NCI-H2196 (cell line): Measurements from ENCODE around the gene ZSCAN18.
"Not testable (repeated sequence)": the region's sequence is repeated elsewhere in the genome, so short reads cannot be mapped to it uniquely, and the experiment has no call there.

Experiments used
- DNase-seq: peaks from one replicate; lab custom pipeline; 2025; ENCODE audit not compliant: unreplicated experiment; lab: John Stamatoyannopoulos, UW

The ZSCAN18 gene, protein sequence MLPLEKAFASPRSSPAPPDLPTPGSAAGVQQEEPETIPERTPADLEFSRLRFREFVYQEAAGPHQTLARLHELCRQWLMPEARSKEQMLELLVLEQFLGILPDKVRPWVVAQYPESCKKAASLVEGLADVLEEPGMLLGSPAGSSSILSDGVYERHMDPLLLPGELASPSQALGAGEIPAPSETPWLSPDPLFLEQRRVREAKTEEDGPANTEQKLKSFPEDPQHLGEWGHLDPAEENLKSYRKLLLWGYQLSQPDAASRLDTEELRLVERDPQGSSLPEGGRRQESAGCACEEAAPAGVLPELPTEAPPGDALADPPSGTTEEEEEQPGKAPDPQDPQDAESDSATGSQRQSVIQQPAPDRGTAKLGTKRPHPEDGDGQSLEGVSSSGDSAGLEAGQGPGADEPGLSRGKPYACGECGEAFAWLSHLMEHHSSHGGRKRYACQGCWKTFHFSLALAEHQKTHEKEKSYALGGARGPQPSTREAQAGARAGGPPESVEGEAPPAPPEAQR

DNA sequence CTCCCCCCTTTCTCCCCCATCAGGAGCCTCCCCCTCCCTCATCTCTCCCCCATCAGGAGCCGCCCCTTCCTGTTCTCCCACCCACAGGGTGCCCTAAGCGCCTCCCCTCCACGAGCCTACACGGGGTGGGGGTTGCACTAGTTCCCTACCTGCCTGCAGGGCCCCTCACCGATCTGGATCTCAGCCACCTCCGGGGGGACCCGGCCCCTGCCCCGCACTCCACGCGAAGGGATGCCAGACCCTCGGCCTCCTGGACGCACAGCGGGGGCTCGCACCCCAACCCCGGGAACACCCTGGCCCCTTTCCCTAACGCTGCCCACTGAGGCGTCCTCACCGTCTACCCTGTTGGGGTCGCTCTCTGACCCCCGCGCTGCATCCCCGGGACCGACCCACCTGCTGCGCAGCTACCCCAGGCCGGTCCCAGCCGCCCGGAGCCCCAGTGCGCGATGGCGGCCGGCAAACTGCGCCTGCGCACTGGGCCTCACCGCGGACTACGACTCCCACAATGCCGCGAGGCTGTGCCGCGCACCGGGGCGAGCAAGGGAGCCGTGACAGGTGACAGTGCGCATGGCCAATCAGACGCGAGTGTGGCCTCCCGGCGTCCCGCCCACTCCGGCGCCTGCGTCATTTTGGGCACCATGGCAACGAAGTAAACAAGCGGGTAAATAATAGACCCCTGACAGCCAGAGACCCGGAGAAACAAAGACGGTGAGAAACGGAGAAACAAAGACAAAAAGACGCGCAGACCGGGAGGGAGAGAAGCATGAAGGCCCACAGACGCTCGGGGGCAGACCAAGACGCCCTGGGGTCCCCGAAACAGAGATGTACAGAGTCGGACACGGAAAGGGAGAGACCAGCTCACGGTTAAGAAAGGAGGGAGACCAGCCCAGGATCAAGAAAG is at the start of gene ZSCAN18:
TSS of gene ZSCAN18 (minus strand) at position 451 of the 901 bp plus-strand sequence. CDS start 7,964 bp downstream, outside the sequence.
- DNase-seq, result peak; percentile 87

DNA sequence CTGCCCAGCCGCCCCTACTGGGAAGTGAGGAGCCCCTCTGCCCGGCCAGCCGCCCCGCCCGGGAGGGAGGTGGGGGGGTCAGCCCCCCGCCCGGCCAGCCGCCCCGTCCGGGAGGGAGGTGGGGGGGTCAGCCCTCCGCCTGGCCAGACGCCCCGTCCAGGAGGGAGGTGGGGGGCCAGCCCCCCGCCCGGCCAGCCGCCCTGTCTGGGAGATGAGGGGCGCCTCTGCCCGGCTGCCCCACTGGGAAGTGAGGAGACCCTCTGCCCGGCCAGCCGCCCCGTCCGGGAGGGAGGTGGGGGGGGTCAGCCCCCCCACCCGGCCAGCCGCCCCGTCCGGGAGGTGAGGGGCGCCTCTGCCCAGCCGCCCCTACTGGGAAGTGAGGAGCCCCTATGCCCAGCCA is 49.4 kb upstream of the ZSCAN18 start:
- not testable (repeated sequence) for DNase-seq

DNA sequence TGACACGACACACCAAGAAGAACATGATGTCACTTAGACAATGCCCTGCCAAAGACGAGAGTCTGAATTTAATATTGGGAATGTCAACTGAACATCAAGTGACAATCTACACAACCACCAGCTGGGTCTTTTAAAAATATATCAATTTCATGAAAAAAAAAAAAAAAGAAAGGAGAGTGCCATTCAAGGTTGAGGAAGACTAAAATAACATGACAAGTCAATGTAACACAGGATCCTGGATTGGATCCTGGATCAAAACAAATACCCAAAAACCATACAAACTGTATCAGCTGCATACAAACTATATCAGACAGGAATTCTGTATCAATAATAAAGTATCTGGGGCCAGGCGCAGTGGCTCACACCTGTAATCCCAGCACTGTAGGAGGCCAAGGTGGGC is 47.8 kb upstream of the ZSCAN18 start:
- DNase-seq, result no peak

DNA sequence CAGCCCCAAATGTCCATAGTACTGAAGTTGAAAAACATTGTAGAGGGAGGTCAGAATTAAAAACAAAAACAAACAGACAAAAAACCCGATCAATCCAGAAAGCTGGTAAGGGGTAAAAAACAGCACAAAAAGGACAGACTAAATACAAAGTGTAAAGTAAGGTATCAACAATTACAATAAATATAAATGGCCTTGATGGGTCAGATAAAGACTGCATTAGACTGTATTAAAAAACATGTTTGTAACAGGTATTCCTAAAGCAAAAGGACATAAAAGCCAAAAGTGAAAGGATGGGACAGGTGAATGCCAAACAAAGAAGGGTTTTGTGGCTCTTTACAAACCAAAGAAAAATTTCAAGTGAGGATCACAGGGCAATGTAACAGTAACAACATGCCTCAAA is 36.2 kb upstream of the ZSCAN18 start:
- no peak for DNase-seq

DNA sequence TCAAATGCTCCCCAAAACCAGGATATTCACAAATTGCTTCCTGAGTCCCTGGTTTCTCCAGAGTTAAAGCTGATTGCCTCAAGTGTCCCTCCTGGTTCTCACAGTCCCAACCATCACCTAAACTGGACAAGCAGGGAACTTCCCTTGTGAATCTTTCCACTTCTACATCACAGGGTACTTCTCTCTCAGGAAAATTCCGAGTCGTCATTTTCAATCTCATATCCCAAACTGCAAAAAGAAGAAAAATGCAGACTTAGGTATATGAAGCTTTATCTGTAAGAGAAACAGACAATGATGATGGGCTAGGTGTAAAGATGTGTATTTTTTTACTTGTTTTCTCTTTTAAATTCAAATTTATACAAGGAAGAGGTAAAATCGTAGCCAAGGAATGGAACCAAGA is 31.3 kb upstream of the ZSCAN18 start:
- no peak for DNase-seq

DNA sequence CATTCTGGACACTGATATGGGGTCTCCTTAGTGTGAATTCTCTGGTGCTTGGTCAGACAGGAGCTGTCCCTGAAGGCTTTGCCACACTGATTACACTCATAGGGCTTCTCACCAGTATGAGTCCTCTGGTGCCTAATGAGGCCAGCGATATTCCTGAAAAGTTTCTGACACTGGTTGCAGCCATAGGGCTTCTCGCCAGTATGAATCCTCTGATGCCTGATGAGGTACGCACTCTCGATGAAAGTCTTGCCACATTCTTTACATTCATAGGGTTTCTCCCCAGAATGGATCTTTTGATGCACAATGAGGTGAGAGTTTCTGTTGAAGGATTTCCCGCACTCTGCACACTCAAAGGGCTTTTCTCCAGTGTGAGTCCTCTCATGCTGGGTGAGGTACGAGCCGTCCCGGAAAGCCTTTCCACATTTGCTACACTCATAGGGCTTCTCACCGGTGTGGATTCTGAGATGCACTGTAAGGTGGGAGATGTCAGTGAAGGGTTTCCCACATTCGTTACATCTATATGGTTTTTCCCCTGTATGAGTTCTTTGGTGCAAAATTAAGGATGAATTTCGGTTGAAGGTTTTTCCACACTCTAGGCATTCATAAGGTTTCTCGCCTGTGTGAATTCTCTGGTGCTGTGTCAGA is 30.1 kb upstream of the ZSCAN18 start:
- DNase-seq, result no peak

DNA sequence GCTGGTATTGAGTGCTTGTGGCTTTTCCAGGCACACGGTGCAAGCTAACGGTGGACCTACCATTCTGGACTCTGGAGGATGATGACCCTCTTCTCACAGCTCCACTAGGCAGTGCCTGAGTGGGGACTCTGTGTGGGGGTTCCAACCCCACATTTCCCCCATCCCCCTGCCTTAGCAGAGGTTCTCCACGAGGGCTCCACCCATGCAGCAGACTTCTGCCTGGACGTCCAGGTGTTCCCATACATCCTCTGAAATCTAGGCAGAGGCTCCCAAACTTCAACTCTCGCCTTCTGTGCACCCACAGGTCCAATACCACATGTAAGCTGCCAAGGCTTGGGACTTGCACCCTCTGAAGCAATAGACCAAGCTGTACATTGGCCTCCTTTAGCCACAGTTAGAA is 25.3 kb upstream of the ZSCAN18 start:
- DNase-seq, result no peak

DNA sequence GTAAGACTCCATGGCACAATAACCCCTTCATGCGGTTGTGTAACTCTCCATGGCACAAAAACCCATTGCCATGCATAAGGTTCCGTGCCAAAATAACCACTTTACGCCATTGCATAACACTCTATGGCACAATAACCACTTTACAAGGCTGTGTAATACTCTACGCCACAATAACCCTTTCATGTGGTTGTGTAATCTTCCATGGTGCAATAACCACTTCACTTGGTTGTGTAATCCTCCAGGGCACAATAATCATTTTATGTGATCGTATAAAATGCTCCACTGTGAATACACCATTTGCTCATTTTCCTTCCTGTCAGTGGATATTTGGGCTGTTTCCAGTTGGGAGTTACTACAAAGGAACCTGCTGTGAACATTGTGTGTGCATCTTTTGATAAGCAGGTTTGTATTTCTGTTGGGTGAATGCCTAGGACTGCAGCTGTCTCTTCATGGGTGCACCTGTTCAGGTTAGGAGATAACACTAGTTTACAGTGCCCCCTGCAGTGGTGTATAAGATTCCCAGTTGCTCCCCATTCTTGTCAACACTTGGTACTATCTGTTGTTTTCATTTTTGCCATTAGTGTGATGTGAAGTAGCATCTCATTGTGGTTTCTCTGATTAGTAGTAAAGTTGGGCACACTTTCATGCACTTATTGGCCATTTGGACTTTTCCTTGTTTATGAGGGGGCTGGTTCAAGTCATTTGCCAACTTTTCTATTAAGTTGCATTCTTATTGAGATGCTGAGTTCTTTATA is 21.1 kb upstream of the ZSCAN18 start:
- DNase-seq, result no peak

DNA sequence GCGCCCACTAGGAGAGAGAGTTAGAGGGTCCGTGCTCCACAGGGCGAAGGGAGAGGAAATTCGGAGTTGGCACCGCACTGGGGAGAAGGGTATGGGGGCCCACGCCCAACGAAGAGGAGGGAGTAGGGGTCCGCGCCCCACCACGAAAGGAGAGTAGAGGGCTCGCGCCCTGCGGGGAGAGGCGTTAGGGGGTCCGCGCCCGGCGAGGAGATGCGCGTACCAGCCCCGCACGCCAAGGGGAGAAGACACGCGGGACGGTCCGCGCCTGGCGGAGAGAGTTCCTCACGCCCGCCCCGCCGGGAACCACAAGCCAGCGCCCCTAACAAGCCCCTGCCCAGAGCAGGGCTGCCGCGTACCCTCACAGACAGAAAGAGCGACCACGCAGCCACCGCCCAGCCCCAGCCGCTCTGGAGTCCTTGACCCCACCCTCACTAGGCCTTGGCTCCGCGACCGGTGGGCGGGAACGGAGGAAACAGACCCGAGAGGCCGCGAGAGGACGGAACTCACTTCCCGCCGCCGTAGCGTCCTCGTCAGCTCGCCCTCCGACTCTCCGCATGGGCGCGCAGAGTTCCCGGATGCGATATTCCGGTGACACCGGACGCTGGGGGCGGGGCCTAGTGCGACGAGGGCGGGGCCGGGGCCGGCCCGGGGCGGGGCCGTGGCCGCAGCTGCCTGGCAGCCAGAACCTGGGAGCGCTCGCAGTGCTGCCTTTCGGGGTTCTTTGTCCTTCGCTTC is 20.0 kb upstream of the ZSCAN18 start:
- DNase-seq, result no peak

DNA sequence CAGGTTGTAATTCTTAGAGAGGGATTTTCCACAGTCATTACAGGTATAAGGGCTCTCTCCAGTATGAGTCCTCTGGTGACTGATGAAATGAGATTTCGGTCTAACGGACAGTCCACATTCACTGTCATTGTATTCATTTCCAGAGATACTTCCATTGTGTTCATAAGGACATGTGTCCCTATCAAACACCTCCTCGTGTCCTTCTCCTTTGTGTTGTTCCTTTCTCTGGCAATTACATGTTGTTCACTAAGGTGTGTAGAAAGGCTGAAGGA is 10.5 kb upstream of the ZSCAN18 start:
- no peak for DNase-seq

DNA sequence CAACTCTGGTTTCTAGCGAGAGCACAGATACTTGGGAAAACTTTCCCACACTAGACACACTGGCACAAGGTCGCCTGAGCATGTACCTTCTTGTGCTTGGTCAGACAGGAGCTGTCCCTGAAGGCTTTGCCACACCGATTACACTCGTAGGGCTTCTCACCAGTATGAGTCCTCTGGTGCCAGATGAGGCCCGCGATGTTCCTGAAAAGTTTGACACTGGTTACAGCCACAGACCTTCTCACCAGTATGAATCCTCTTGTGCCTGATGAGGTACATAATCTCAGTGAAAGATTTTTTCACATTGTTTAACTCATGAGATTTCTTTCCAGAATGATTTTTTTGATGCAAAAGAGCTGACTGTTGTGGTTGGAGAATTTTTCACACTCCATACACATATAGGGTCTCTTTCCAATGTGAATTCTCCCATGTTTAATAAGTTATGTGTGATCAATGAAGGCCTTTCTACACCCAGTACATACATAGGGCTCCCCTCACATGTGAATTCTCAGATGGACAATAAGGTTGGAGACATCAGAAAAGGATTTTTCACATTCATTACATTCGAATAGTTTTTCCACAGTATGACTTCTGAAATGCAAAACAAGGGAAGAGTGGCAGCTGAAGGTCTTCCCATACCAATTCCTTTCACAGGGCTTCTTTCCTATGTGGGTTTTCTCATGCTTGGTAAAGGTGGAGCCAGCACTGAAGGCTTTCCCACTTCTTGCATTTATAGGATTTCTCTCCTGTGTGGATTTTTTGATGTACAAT is 9.9 kb upstream of the ZSCAN18 start:
- no peak for DNase-seq

DNA sequence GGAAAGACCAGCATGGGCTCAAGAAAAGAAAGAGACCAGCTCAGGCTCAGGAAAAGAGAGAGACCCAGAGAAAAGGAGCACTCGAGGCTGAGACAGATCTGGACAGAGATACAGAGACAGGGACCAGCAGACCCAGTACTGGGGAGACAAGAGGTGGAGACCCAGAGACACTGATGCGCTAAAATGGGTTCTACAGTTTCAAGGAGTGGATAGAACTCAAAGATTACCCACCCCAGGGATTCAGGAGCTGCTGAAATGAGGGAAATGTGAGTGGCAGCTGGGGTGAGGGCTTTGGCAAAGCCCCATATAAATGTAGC is 609 bp upstream of the ZSCAN18 start:
- DNase-seq, result no peak

DNA sequence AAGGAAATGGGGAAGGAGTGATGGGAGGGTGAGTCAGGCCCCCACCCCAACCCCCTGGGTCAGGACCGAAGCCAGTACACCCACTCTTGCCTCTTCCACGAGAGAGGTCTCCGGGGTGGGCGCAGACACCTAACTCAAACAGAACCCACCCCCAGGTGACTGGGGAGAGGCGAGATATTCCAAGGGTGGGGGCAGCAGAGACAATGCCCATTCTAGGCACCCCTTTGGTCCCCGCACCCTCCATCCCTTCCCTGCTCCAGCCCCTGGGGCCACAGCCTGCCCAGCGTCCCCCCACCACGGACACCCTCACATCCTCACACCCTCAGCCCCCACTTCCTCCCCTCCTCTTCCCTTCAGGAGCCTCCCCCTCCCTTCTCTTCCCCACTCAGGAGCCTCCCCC is 682 bp downstream of the ZSCAN18 start:
- no peak for DNase-seq

DNA sequence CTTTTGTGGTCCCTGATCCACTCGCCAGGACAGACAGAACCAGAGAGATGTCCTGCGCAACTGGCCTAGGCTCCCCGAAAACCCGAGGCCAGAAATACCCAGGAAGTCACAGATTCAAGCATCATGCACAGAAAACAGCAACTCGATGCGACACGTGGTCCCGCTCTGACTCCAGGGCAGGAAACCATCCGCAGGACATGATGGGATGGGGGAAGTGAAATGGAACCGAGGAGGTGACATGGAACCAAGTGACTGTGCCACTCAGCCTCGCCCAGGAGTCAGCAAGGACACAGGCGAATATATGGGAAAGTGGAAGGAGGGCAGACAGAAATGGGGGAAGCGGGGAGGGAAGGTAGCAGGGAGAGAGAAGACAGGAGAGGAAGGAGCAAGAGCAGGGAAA is 1.1 kb downstream of the ZSCAN18 start:
- no peak for DNase-seq

DNA sequence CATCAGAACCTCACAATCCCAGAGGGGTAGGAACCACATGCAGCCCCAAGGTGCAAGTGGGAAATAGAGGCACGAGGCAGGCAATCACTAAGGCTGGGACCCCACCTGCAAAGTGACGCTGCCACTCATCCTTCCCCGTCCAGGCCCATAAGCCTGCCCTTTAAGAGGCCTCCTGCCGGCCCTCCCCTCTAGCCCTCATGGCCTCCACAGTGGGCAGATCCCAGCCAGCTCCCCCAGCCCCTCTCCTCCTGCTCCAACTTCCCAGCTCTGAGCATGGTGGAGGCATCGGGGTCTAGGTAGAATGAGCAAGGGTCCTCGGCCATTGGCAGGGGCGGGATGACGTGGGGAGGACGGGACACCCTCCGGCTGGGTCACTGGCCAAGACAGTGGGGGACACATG is 2.7 kb downstream of the ZSCAN18 start:
- no peak for DNase-seq

DNA sequence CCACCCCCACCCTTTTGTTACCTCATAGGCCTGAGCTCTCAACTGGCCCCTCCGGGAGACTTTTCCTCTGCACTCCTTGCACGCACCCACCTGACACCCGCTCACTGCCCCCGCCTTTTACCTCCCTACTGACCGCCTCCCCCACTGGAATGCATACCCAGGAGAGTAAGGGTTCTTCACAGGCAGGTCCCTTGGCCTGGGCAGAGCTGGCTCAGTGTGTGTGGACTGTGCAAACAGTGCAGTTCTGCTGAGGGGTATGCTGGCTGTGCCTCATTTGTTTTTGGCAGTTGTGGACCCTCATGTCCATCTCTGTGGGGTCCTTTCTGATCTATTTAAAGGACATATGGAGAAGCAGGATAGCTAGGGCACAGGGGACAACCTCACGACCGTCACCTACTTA is 5.0 kb downstream of the ZSCAN18 start:
- DNase-seq, result no peak

DNA sequence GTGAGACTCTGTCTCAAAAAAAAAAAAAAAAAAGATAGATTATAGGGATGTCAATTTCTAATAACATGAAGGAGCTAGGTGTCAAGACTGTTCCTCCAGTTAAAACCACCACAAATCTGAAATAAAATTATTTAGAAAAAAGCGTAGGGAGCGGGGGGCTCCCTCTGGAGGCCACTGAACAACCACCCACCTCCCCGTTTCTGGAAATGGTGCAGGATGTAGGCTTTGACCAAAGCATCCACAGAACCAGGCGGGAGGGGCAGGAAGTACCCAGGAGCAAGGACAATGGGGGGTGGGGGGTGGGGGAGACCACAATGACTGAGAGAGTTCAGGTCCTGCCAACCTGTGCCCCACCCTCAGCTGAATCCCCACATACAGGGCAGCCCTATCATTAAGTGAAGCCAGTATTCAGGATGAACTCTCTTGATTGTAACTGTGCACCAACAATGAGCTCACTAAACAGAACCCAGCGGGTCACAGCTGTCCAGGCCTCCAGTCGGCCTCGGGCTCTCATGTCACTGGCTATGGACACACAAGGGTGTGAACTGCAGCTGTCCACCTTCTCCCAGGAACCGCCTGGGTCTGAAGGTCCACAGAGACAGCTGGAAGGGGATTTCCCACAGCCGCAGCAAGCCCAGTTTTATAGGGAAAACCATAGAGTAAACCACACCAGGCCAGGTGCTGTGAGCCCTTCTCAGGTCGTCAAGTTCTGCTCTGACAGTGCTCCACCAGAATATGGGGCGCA is 6.6 kb downstream of the ZSCAN18 start:
- DNase-seq, result no peak

DNA sequence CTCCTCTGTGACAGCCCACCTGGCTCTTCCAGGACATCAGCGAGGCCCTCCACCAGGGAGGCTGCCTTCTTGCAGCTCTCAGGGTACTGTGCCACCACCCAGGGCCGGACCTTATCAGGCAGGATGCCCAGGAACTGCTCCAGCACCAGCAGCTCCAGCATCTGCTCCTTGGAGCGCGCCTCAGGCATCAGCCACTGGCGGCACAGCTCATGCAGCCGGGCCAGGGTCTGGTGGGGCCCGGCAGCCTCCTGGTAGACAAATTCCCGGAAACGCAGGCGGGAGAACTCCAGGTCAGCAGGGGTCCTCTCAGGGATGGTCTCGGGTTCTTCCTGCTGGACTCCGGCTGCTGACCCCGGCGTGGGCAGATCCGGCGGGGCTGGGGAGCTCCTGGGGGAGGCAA is 8.2 kb downstream of the ZSCAN18 start:
- DNase-seq, result no peak

DNA sequence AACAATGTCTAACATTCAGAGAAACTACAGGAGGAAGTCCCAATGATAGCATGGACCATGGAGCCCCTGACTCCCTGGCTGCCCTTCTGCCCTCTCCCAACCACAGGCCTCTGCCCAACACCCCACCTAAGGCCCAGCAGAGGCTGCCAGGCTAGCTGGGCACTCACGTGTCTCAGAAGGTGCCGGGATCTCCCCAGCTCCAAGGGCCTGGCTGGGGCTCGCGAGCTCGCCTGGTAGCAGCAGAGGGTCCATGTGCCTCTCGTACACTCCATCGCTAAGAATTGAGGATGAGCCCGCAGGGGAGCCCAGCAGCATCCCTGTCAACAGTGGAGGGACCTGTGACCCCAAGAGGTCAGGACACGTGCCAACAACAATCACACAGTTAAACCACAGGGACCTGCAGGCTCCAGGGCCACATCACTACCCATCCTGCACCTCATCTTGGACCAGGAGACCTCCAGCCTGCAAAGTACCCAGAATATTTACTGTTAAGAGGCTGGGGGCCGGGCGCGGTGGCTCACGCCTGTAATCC is 9.4 kb downstream of the ZSCAN18 start:
- no peak for DNase-seq
